ENCODE data around the gene SLC6A15. TPM values are rescaled to one million over a fixed set of nuclear protein-coding genes. Genes with fewer than 3 reads are reported as not detected.

SLC6A15 gene
- total and polyA plus RNA-seq, 10 donors, result 0.06 to 0.68 (median 0.19) TPM; not detected in 4

DNA sequence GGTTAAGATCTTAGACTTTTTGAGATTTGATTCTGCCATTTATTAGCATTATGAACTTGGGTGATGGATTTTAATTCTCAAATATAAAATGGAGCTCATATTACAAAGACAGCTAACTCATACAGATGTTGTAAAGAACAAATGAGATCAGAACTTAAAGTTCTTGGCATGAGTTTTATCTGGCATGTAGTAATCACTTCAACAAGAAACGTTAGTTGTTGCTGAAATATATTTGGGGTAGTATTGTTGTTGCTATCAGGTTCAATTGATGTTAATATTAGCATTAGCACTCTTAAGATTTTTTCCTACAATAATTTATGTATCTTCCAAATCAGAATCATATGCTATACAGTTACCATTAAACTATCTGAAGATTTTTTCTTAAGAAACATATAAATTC lies 71.0 kb downstream of the SLC6A15 start:
- WGBS, 5 donors, result 51 to 77% (median 62%) methylated on average over 1 of the region's 1 CpG
- no peak overlapping the region for H3K4me3 ChIP-seq
- TF ChIP-seq POLR2AphosphoS5 (IDR thresholded peaks at IDR 0.05) (no peak), POLR2A (IDR thresholded peaks at IDR 0.05) (no peak)
- TF ChIP-seq, protein P1, sequence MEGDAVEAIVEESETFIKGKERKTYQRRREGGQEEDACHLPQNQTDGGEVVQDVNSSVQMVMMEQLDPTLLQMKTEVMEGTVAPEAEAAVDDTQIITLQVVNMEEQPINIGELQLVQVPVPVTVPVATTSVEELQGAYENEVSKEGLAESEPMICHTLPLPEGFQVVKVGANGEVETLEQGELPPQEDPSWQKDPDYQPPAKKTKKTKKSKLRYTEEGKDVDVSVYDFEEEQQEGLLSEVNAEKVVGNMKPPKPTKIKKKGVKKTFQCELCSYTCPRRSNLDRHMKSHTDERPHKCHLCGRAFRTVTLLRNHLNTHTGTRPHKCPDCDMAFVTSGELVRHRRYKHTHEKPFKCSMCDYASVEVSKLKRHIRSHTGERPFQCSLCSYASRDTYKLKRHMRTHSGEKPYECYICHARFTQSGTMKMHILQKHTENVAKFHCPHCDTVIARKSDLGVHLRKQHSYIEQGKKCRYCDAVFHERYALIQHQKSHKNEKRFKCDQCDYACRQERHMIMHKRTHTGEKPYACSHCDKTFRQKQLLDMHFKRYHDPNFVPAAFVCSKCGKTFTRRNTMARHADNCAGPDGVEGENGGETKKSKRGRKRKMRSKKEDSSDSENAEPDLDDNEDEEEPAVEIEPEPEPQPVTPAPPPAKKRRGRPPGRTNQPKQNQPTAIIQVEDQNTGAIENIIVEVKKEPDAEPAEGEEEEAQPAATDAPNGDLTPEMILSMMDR (IDR thresholded peaks at IDR 0.05 in 8 of 11, conservative IDR thresholded peaks at IDR 0.05 in 3 of 11), result no peak
- intact Hi-C loops (cut with DNase I; ENCODE audit: low total_unique reads), result no loop called here
- H3K27me3 ChIP-seq (replicated peaks in 1 of 7), result no peaks in the 10 kb centered on the region
- no peak for DNase-seq
- no peaks in the 10 kb centered on the region for H3K4me1 ChIP-seq
- H3K36me3 ChIP-seq, result no peaks in the 10 kb centered on the region
- no peaks in the 10 kb centered on the region for H3K9me3 ChIP-seq
- H3K27ac ChIP-seq, result no peak overlapping the region

DNA sequence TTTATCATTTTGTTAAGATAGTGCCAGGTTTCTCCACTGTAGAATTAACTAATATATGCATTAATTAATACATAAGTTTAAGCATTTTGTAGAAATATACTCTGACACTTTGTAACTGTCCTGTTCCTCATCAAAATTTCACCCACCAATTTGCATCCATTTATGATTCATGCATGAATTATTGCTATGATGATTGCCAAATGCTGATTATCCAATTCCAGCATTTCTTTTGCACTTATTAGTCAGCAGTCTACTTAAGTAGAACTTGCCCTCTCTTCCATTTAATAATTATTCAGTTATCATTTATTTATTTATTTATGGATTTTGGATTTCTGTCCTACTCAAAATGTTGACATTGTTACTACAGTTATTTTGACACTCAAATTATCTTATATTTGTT lies 72.2 kb downstream of the SLC6A15 start:
- Histone ChIP-seq H3K9me3 (no peaks in the 10 kb centered on the region), H3K27ac (no peak overlapping the region), H3K4me3 (no peak overlapping the region), H3K27me3 (replicated peaks in 1 of 7) (no peaks in the 10 kb centered on the region), H3K4me1 (no peaks in the 10 kb centered on the region), H3K36me3 (no peaks in the 10 kb centered on the region)
- DNase-seq, result no peak
- intact Hi-C loops (cut with DNase I; ENCODE audit: low total_unique reads), result no loop called here
- TF ChIP-seq, protein P1 (IDR thresholded peaks at IDR 0.05 in 8 of 11, conservative IDR thresholded peaks at IDR 0.05 in 3 of 11), result no peak
- TF ChIP-seq POLR2AphosphoS5 (IDR thresholded peaks at IDR 0.05) (no peak), POLR2A (IDR thresholded peaks at IDR 0.05) (no peak)

DNA sequence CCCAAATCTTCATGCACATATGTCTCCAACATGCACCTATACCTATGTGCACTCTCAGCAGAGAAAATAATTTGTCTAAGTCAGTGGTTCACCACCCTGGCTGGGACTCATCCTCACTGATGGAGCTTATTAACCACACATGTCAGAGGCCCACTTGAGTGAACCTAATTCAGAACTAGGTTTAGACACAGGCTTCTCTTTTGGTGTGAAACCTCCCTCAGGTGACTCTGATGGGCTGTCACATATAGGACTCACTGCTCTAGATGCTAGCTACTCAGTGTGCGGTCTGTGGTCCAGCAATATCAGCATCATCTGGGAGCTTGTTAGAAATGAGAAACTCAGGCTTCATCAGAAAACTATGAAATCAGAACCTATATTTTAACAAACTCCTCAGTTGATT lies 85.7 kb downstream of the SLC6A15 start:
- no peak for TF ChIP-seq POLR2AphosphoS5 (IDR thresholded peaks at IDR 0.05)
- TF ChIP-seq, protein P1 (IDR thresholded peaks at IDR 0.05 in 8 of 11, conservative IDR thresholded peaks at IDR 0.05 in 3 of 11), result no peak
- no peak for TF ChIP-seq POLR2A (IDR thresholded peaks at IDR 0.05)

DNA sequence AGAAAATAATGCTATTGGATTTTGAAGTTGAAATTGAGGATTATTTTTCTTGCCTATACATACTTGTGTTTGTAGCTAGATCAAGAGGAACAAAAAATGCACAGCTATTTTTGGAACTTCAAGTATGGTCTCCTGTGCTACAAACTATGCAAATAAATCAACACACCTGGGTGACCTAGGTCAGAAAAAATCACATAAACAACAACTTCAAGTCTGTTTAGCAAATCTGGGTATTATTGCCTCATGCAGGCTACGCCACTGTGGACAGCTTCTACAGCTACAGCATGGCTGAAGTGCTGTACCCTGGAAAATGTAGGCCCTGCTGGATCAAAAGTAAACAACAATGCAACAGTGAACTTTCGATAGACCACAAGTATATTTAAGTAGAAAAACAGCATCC lies 87.5 kb downstream of the SLC6A15 start:
- no peak overlapping the region for H3K4me3 ChIP-seq
- intact Hi-C loops (cut with DNase I; ENCODE audit: low total_unique reads), result no loop called here
- H3K27me3 ChIP-seq (replicated peaks in 1 of 7), result no peaks in the 10 kb centered on the region
- H3K9me3 ChIP-seq, result no peaks in the 10 kb centered on the region
- no peaks in the 10 kb centered on the region for H3K36me3 ChIP-seq
- whole genome bisulfite sequencing, 5 donors, result 29 to 56% (median 44%) methylated on average over 2 of the region's 2 CpGs
- TF ChIP-seq, protein P1 (IDR thresholded peaks at IDR 0.05 in 8 of 11, conservative IDR thresholded peaks at IDR 0.05 in 3 of 11), result no peak
- no peak for TF ChIP-seq POLR2A (IDR thresholded peaks at IDR 0.05)
- TF ChIP-seq POLR2AphosphoS5 (IDR thresholded peaks at IDR 0.05), result no peak
- no peak overlapping the region for H3K27ac ChIP-seq
- no peaks in the 10 kb centered on the region for H3K4me1 ChIP-seq
- DNase-seq, result no peak

More for the DNA sequence above, 85.7 kb downstream of the SLC6A15 start:
- no peaks in the 10 kb centered on the region for H3K27me3 ChIP-seq (replicated peaks in 1 of 7)
- DNase-seq, result no peak
- intact Hi-C loops (cut with DNase I; ENCODE audit: low total_unique reads), result no loop called here
- no peaks in the 10 kb centered on the region for H3K4me1 ChIP-seq
- H3K9me3 ChIP-seq, result no peaks in the 10 kb centered on the region
- no peak overlapping the region for H3K27ac ChIP-seq
- no peak overlapping the region for H3K4me3 ChIP-seq
- H3K36me3 ChIP-seq, result no peaks in the 10 kb centered on the region
- 92 to 100% (median 96%) methylated on average over 1 of the region's 1 CpG for WGBS, 5 donors
